Measurements from ENCODE around the gene C1QTNF8. TPM values are rescaled to one million over a fixed set of nuclear protein-coding genes. Genes with fewer than 3 reads are reported as not detected.

The C1QTNF8 gene
- total RNA-seq, 1 experiment from 2014 or later: not detected

GRCh38 chr16:1117926-1118325 is 21.9 kb upstream of the C1QTNF8 start:
- no peaks in the 10 kb centered on the region for H3K79me2 ChIP-seq (ENCODE audit: low read length)
- no peaks in the 10 kb centered on the region for H3K36me3 ChIP-seq (ENCODE audit: insufficient read depth, low read length)
- no peak overlapping the region for H2AFZ ChIP-seq (ENCODE audit: low read length)
- no peak overlapping the region for H3K9ac ChIP-seq (ENCODE audit: low read length)
- no peaks in the 10 kb centered on the region for H3K9me2 ChIP-seq (replicated peaks; ENCODE audit: insufficient read depth, low read length)
- no peak for DNase-seq
- no peak overlapping the region for H3K27ac ChIP-seq (ENCODE audit: low read length)
- H4K20me1 ChIP-seq (ENCODE audit: insufficient read depth, low read depth, low read length): no peaks in the 10 kb centered on the region; the same call in 1 of the 2 replicates
- H3K27me3 ChIP-seq (ENCODE audit: low read length): no peaks in the 10 kb centered on the region
- no peak overlapping the region for H3K4me2 ChIP-seq (ENCODE audit: low read depth, low read length, poor library complexity, severe bottlenecking)
- peaks cover 17% of the 10 kb centered on the region for H3K4me1 ChIP-seq (ENCODE audit: low read length)
- no peaks in the 10 kb centered on the region for H3K9me3 ChIP-seq (ENCODE audit: low read length)
- H3K4me3 ChIP-seq (ENCODE audit: low read length): no peak overlapping the region

GRCh38 chr16:1117176-1117900 is 21.3 kb upstream of the C1QTNF8 start:
- Histone ChIP-seq H2AFZ (ENCODE audit: low read length) (no peak overlapping the region), H3K9ac (ENCODE audit: low read length) (no peak overlapping the region), H3K4me3 (ENCODE audit: low read length) (no peak overlapping the region), H3K9me2 (replicated peaks; ENCODE audit: insufficient read depth, low read length) (no peaks in the 10 kb centered on the region), H3K4me2 (ENCODE audit: low read depth, low read length, poor library complexity, severe bottlenecking) (no peak overlapping the region), H3K36me3 (ENCODE audit: insufficient read depth, low read length) (no peaks in the 10 kb centered on the region), H3K9me3 (ENCODE audit: low read length) (no peaks in the 10 kb centered on the region), H3K27ac (ENCODE audit: low read length) (no peak overlapping the region), H3K4me1 (ENCODE audit: low read length) (peaks cover 17% of the 10 kb centered on the region), H4K20me1 (ENCODE audit: insufficient read depth, low read depth, low read length) (no peaks in the 10 kb centered on the region; the same call in 1 of the 2 replicates), H3K27me3 (ENCODE audit: low read length) (no peaks in the 10 kb centered on the region), H3K79me2 (ENCODE audit: low read length) (no peaks in the 10 kb centered on the region)
- no peak for DNase-seq

GRCh38 chr16:1116693-1117077 is 20.6 kb upstream of the C1QTNF8 start:
- Histone ChIP-seq H3K9me3 (ENCODE audit: low read length) (no peaks in the 10 kb centered on the region), H3K4me2 (ENCODE audit: low read depth, low read length, poor library complexity, severe bottlenecking) (no peak overlapping the region), H4K20me1 (ENCODE audit: insufficient read depth, low read depth, low read length) (no peaks in the 10 kb centered on the region; the same call in 1 of the 2 replicates), H3K9ac (ENCODE audit: low read length) (no peak overlapping the region), H3K27ac (ENCODE audit: low read length) (no peak overlapping the region), H3K36me3 (ENCODE audit: insufficient read depth, low read length) (no peaks in the 10 kb centered on the region), H2AFZ (ENCODE audit: low read length) (no peak overlapping the region), H3K4me1 (ENCODE audit: low read length) (peaks cover 17% of the 10 kb centered on the region), H3K9me2 (replicated peaks; ENCODE audit: insufficient read depth, low read length) (no peaks in the 10 kb centered on the region), H3K4me3 (ENCODE audit: low read length) (no peak overlapping the region), H3K27me3 (ENCODE audit: low read length) (no peaks in the 10 kb centered on the region), H3K79me2 (ENCODE audit: low read length) (no peaks in the 10 kb centered on the region)
- no peak for DNase-seq

GRCh38 chr16:1113889-1114526 is 18.0 kb upstream of the C1QTNF8 start:
- no peak overlapping the region for H3K4me3 ChIP-seq (ENCODE audit: low read length)
- no peaks in the 10 kb centered on the region for H3K9me3 ChIP-seq (ENCODE audit: low read length)
- H3K27me3 ChIP-seq (ENCODE audit: low read length): no peaks in the 10 kb centered on the region
- DNase-seq: no peak
- H3K9ac ChIP-seq (ENCODE audit: low read length): no peak overlapping the region
- H3K4me2 ChIP-seq (ENCODE audit: low read depth, low read length, poor library complexity, severe bottlenecking): no peak overlapping the region
- no peaks in the 10 kb centered on the region for H3K36me3 ChIP-seq (ENCODE audit: insufficient read depth, low read length)
- H3K27ac ChIP-seq (ENCODE audit: low read length): no peak overlapping the region
- H3K79me2 ChIP-seq (ENCODE audit: low read length): no peaks in the 10 kb centered on the region
- H4K20me1 ChIP-seq (ENCODE audit: insufficient read depth, low read depth, low read length): no peaks in the 10 kb centered on the region
- H3K9me2 ChIP-seq (replicated peaks; ENCODE audit: insufficient read depth, low read length): no peaks in the 10 kb centered on the region
- H2AFZ ChIP-seq (ENCODE audit: low read length): no peak overlapping the region
- no peaks in the 10 kb centered on the region for H3K4me1 ChIP-seq (ENCODE audit: low read length)

- Histone ChIP-seq H3K4me2 (ENCODE audit: low read depth, low read length, poor library complexity, severe bottlenecking) (no peak overlapping the region), H4K20me1 (ENCODE audit: insufficient read depth, low read depth, low read length) (no peaks in the 10 kb centered on the region), H3K9me3 (ENCODE audit: low read length) (no peaks in the 10 kb centered on the region), H3K27me3 (ENCODE audit: low read length) (no peaks in the 10 kb centered on the region), H2AFZ (ENCODE audit: low read length) (no peak overlapping the region), H3K36me3 (ENCODE audit: insufficient read depth, low read length) (no peaks in the 10 kb centered on the region), H3K27ac (ENCODE audit: low read length) (no peak overlapping the region), H3K4me1 (ENCODE audit: low read length) (no peaks in the 10 kb centered on the region), H3K9me2 (replicated peaks; ENCODE audit: insufficient read depth, low read length) (no peaks in the 10 kb centered on the region), H3K4me3 (ENCODE audit: low read length) (no peak overlapping the region), H3K79me2 (ENCODE audit: low read length) (no peaks in the 10 kb centered on the region), H3K9ac (ENCODE audit: low read length) (no peak overlapping the region)
- no peak for DNase-seq
Measured at GRCh38 chr16:1113489-1113888, 17.4 kb upstream of the C1QTNF8 start.

GRCh38 chr16:1112506-1113184 is 16.6 kb upstream of the C1QTNF8 start:
- Histone ChIP-seq H2AFZ (ENCODE audit: low read length) (no peak overlapping the region), H3K4me3 (ENCODE audit: low read length) (no peak overlapping the region), H4K20me1 (ENCODE audit: insufficient read depth, low read depth, low read length) (no peaks in the 10 kb centered on the region), H3K9ac (ENCODE audit: low read length) (no peak overlapping the region), H3K36me3 (ENCODE audit: insufficient read depth, low read length) (no peaks in the 10 kb centered on the region), H3K9me2 (replicated peaks; ENCODE audit: insufficient read depth, low read length) (no peaks in the 10 kb centered on the region), H3K4me2 (ENCODE audit: low read depth, low read length, poor library complexity, severe bottlenecking) (no peak overlapping the region), H3K79me2 (ENCODE audit: low read length) (no peaks in the 10 kb centered on the region), H3K27me3 (ENCODE audit: low read length) (no peaks in the 10 kb centered on the region), H3K27ac (ENCODE audit: low read length) (no peak overlapping the region), H3K9me3 (ENCODE audit: low read length) (no peaks in the 10 kb centered on the region), H3K4me1 (ENCODE audit: low read length) (no peaks in the 10 kb centered on the region)
- no peak for DNase-seq

- Histone ChIP-seq H3K27me3 (ENCODE audit: low read length) (no peaks in the 10 kb centered on the region), H4K20me1 (ENCODE audit: insufficient read depth, low read depth, low read length) (peaks cover 7% of the 10 kb centered on the region; the same call in 1 of the 2 replicates), H3K4me3 (ENCODE audit: low read length) (no peak overlapping the region), H3K27ac (ENCODE audit: low read length) (no peak overlapping the region), H3K9ac (ENCODE audit: low read length) (no peak overlapping the region), H2AFZ (ENCODE audit: low read length) (no peak overlapping the region), H3K79me2 (ENCODE audit: low read length) (no peaks in the 10 kb centered on the region), H3K36me3 (ENCODE audit: insufficient read depth, low read length) (no peaks in the 10 kb centered on the region), H3K4me2 (ENCODE audit: low read depth, low read length, poor library complexity, severe bottlenecking) (no peak overlapping the region), H3K9me3 (ENCODE audit: low read length) (no peaks in the 10 kb centered on the region), H3K4me1 (ENCODE audit: low read length) (no peaks in the 10 kb centered on the region), H3K9me2 (replicated peaks; ENCODE audit: insufficient read depth, low read length) (no peaks in the 10 kb centered on the region)
- no peak for DNase-seq
Measured at GRCh38 chr16:1109648-1110047, 13.6 kb upstream of the C1QTNF8 start.

Data from Karpas-422 (cell line).